ENCODE results near the gene ICOSLG.
"Not testable (repeated sequence)": the region's sequence is repeated elsewhere in the genome, so short reads cannot be mapped to it uniquely, and the experiment has no call there.

The ICOSLG gene

DNA sequence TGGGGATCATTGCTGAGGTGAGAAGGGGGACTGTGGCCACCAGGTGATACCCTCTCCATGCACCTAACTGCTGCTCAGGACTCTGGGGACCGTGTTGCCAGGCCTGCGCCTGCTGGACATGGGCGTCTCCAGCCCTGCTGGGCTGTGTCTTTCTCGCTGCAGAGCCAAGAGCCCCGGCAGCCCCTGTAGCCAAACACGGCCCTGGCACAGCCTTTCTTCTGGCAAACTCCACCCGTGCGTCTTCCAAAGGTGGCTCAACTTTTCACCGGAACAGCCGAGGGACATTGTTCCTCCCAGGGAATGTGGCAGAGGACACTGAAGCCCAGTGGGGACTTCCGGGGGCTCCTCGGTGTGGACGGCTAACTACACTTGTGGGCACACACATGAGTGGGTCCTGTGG is 12.6 kb downstream of the ICOSLG start:
- not testable (repeated sequence) for DNase-seq (ENCODE audit: insufficient read length); FAIRE-seq

DNA sequence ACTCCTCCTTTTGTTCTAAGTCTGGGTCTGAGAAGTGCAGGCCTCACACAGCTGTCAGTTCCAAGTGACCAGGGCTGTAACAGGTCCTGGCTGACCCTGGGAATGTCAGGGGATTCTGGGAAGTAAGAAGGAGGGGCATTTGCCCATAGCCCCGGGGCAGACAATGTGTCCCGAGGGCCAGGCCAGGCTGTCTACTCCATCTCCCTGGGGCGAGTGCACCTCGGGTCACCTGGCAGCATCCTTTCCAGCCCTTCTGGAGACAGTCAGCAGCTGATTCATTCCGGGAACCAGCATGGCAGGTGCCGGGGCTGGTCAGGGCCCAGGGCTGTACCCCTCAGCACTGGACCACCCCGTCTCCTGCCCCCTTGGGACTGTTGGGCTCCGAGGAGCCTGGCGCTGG is 13.1 kb downstream of the ICOSLG start:
- not testable (repeated sequence) for FAIRE-seq

DNA sequence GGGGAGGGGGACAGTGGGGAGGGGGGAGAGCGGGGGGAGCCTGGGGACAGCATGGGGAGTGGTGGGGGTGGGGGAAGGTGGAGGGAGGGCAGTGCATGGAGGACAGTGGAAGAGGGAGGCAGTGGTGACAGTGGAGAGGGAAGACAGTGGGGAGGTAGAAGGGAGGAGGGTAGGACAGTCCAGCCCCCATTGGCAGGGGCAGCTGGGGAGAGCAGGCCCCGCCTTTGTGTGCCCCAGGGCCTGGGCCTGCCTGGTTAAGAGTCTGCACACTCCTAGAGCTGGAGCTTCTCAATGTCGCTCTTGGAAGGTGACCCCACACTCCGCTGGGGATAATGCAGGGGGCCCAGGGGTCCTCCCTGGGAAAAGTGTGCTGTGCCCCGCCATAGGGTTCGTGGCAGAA is 15.1 kb downstream of the ICOSLG start:
- not testable (repeated sequence) for FAIRE-seq; DNase-seq (ENCODE audit: insufficient read length)

More for the DNA sequence above, 13.1 kb downstream of the ICOSLG start:
- DNase-seq (ENCODE audit: insufficient read length): not testable (repeated sequence)

DNA sequence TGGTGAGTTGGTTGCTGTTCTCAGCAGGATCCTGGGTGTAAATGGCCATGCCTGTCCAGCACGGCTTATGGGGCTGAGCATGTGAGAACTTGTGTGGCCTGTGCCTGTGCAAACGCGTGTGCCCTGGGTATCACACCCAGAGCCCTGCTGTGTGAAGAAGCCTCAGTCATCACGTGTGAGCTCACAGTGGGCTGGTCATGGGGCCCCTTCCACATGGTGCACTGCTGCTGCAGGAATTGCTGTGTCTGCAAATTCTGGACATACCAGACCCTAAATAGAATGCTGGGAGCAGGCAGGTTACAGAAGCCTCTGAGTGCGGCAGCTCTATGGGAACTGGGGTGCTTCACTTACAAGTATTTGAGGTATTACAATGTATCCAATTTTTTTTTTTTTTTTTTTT is 17.4 kb downstream of the ICOSLG start:
- FAIRE-seq: peak; percentile 84
- not testable (repeated sequence) for DNase-seq (ENCODE audit: insufficient read length)

- DNase-seq (ENCODE audit: insufficient read length); FAIRE-seq: not testable (repeated sequence)
Measured at GRCh38 chr21:44220674-44221073, 20.1 kb downstream of the ICOSLG start.

- FAIRE-seq: peak; percentile 99
Measured at GRCh38 chr21:44218461-44218860, 22.3 kb downstream of the ICOSLG start.

GRCh38 chr21:44211978-44212377 is 28.8 kb downstream of the ICOSLG start:
- not testable (repeated sequence) for DNase-seq (ENCODE audit: insufficient read length)
- peak; percentile 92 for FAIRE-seq

More at GRCh38 chr21:44218461-44218860, 22.3 kb downstream of the ICOSLG start:
- not testable (repeated sequence) for DNase-seq (ENCODE audit: insufficient read length)

- not testable (repeated sequence) for FAIRE-seq; DNase-seq (ENCODE audit: insufficient read length)
Measured at GRCh38 chr21:44211574-44211973, 29.2 kb downstream of the ICOSLG start.

DNA sequence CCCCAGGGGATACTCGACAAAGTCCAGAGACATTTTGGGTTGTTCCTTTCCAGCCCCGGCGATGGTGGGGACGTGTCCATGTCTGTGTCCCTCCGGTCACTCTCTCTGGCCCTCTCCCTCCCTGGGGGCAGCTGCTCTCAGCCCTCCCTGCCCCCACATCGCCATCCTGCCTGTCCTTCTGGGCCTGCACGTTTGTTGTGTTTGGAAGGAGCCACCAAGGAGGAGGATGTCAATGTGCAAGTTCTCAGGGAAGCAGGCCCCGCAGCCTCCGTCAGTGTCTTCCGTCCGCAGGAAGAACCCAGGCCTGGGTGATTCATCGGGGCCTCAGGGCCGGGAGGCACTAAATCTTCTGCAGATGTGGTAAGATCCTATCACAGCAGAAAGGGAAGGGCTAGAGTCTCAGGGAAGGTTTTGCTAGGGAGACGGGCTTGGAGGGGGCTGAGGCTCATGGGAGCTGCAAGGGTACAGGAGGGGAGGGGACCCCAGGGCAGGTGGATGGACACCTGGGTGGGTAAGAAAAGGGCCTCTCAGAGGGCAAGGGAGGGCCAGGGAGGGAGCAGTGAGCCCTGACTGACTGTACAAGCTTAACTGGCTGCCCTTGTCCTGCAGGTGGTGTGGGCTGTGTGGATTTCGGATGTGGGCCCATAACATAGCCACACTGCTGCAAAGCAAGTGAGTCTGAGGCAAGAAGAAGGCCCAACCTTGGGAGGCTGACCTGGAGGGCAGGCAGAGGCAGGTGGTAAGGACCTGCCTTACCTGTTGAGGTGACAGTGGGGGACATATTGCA is 32.7 kb downstream of the ICOSLG start:
- FAIRE-seq: peak; percentile 91
- DNase-seq (ENCODE audit: insufficient read length): not testable (repeated sequence)

DNA sequence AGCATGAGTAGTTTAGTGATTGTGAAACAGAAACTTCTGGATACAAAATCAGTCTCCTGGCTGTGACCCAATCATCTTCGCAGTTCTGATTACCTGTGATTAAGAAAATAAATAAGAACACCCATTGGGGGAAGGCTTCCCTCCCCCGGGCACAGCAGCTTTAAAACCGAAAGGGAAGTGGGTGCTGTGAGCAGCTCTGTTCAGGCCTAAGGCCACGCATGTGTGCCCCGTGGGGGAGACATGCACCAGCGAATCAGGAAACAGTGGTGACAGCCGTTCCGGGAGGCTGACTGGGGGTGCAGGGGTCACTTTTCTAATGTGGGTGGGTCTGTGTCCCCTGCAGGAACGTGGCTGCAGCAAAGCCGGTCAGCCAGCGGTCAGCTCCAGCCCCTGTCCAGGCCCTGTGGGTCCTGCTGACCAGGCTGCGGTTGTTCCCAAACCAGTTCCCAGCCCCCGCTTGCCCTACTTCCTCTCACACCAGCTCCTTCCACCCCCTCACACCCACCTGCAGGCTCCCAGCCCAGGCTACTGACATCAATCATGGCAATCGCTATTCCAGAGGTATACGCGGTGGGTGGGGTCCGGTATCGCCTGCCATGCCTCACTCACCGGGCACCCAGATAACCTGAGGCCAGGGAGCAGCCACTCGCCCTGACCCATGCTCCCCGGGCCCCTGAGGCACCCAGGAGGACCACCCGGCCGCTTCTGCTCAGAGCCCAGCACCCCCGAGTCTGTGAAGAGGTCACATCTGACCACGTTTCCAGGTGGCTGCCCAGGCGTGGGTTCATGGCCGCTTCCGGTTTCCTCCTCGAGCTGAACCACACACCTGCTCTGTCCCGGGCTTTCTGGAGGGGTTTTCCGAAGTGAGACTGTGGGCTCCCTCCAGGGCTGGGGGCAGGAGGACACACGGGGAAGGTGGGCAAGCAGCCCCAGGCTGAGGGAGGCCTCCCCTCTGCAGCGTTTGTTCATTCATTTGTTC is 33.8 kb downstream of the ICOSLG start:
- not testable (repeated sequence) for DNase-seq (ENCODE audit: insufficient read length)
- FAIRE-seq: peak; percentile 91

- not testable (repeated sequence) for DNase-seq (ENCODE audit: insufficient read length); FAIRE-seq
Measured at GRCh38 chr21:44206187-44206586, 34.6 kb downstream of the ICOSLG start.

DNA sequence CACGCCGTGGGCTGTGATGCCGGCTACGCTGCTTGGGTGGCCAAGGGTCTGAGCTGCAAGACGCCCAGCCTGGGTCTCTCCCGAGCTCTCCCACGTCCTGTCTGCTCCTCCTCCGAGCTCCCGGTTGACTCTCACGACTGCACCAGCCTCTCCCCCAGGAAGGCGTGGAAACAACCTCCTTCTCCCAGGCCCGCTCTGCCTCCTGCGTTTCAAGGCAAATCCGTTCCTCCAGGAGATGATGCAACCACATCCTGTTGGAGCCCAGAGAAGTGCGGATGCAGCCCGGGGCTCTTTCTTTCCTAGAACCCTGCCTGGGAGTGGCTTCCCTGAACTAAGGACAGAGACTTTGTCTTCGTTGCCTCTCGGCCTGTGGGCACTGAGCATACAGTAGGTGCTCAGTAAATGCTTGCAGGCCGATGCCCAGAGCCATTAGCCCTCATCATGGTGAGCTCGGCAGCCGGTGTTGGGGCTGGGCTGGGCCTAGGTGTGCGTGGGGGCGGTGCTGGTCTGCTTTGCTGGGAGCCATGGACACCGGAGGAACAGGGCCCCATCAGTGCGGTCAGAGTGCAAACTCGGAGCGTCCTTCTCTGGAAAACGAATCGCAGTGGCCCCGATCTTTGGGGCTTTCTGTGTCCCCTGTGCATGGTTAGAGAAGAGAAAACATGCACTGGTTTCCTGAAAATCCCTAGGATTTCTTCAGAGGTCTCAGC is 38.0 kb downstream of the ICOSLG start:
- not testable (repeated sequence) for FAIRE-seq; DNase-seq (ENCODE audit: insufficient read length)

DNA sequence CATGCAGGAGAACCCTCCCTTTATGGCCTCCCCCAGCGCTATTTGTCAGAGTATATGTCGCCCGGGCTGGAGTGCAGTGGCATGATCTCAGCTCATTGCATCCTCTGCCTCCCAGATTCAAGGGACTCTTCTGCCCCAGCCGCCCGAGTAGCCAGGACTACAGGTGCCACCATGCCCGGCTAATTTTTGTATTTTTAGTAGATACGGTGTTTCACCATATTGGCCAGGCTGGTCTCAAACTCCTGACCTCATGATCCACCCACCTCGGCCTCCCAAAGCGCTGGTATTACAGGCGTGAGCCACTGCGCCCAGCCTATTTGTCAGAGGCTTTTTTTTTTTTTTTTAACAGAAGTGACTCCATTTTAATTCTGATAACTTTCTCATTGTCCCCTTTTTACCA is 40.7 kb downstream of the ICOSLG start:
- DNase-seq (ENCODE audit: insufficient read length); FAIRE-seq: not testable (repeated sequence)

DNA sequence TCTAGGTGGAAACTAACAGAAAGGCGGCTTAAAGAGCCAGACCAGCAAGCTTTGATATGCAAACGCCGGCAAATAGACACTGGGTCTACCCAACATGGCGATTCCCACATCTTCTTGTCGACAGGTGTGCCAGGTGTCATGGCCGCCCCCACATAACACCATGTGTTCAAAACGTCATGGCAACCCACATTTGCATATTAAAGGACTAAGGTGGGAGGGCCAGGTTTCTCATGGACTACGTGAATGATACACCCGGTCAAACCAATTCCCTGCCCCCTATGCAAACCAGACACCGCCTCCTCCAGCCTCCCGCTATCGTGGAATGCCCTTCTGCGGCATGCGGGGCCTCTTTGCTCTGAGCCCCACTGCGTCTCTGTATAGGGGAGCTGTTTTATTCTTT is 41.3 kb downstream of the ICOSLG start:
- TF ChIP-seq TAF1 (IDR thresholded peaks at IDR 0.05; ENCODE audit: borderline replicate concordance, low read depth, low read length) (no peak), POLR2AphosphoS5 (IDR thresholded peaks at IDR 0.05; ENCODE audit: low read depth, low read length) (no peak)
- DNase-seq (ENCODE audit: insufficient read length) (no peak), FAIRE-seq (no peak)

DNA sequence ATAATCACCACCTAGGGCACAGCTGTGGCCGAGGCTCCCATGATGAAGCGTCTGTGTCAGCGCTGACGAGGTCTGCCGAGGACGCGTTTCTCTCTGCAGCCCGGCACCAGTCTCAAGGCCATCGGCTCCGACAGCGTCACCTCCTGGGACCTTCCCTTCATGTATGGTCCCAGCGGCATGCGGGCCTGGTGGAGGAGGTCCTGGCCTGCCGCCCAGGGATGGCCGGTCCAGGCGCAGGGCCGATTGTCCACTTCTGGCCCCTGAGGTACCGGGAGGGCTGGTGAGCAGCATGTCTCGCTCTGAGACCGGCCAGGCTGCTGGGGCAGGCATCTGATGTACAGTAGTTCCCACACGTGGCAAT is 43.6 kb downstream of the ICOSLG start:
- FAIRE-seq; DNase-seq (ENCODE audit: insufficient read length): not testable (repeated sequence)

Data from GM12892 (cell line).